HG02973 (cell line): Measurements from ENCODE around the gene HTRA3.

Experiments
- ATAC-seq: cut with Tn5 transposase; IDR thresholded peaks from one replicate; pipeline ENCODE4 v1.9.1; 2021; ENCODE audit warnings: moderate library complexity; ENCODE audit not compliant: unreplicated experiment

Gene HTRA3

GRCh38 chr4:8278421-8279287 is 9.1 kb downstream of the HTRA3 start:
- ATAC-seq = no peak

GRCh38 chr4:8279321-8280157 is 10.0 kb downstream of the HTRA3 start:
- ATAC-seq = no peak

- ATAC-seq = no peak
Measured at GRCh38 chr4:8280158-8280875, 10.8 kb downstream of the HTRA3 start.

- ATAC-seq = no peak
Measured at GRCh38 chr4:8280876-8281440, 11.4 kb downstream of the HTRA3 start.

GRCh38 chr4:8281519-8282133 is 12.1 kb downstream of the HTRA3 start:
- no peak for ATAC-seq

- ATAC-seq = no peak
Measured at GRCh38 chr4:8282134-8282641, 12.6 kb downstream of the HTRA3 start.

GRCh38 chr4:8282742-8283141 is 13.2 kb downstream of the HTRA3 start:
- ATAC-seq = no peak

- no peak for ATAC-seq
Measured at GRCh38 chr4:8283161-8283560, 13.6 kb downstream of the HTRA3 start.

- no peak for ATAC-seq
Measured at GRCh38 chr4:8283631-8284121, 14.1 kb downstream of the HTRA3 start.

- ATAC-seq = no peak
Measured at GRCh38 chr4:8284391-8284790, 14.8 kb downstream of the HTRA3 start.

- no peak for ATAC-seq
Measured at GRCh38 chr4:8285143-8285975, 15.8 kb downstream of the HTRA3 start.

GRCh38 chr4:8285976-8286718 is 16.6 kb downstream of the HTRA3 start:
- ATAC-seq = no peak

GRCh38 chr4:8286719-8287342 is 17.3 kb downstream of the HTRA3 start:
- no peak for ATAC-seq

GRCh38 chr4:8287343-8288280 is 18.1 kb downstream of the HTRA3 start:
- ATAC-seq = no peak

GRCh38 chr4:8289151-8289750 is 19.7 kb downstream of the HTRA3 start:
- no peak for ATAC-seq

GRCh38 chr4:8289956-8290700 is 20.6 kb downstream of the HTRA3 start:
- ATAC-seq = no peak
